Occipital lobe (tissue), 2 donors: ENCODE results near the gene TBC1D22A. TPM values are rescaled to one million over a fixed set of nuclear protein-coding genes. Genes with fewer than 3 reads are reported as not detected.
A peak's percentile ranks its signal among the peaks of the same experiment; 100 is the strongest.

ENCODE experiments used
- DNase-seq: peaks from one replicate; lab custom pipeline; 2025; lab: John Stamatoyannopoulos, UW
- total RNA-seq: library from RNA; depleted of rRNA; stranded (reverse); fragments of >200 nt; gene quantifications from one replicate; pipeline ENCODE4 v1.2.3, GENCODE V29; 2014

Gene TBC1D22A
- total RNA-seq, 1 donor from 2014 or later: 4.5 TPM

GRCh38 chr22:46737105-46737975, 25.1 kb upstream of the TBC1D22A start:
- no peak for DNase-seq

GRCh38 chr22:46737976-46738646, 24.3 kb upstream of the TBC1D22A start, which contains the start of gene CERK:
Gene CERK, minus strand, starts transcription at chr22:46738252. Its CDS starts 104 bp downstream, at chr22:46738148.
- DNase-seq: peak; percentile 50

- no peak for DNase-seq
Measured at GRCh38 chr22:46738647-46739093, 23.8 kb upstream of the TBC1D22A start.

GRCh38 chr22:46739094-46739870, 23.2 kb upstream of the TBC1D22A start:
- no peak for DNase-seq

- no peak for DNase-seq
Measured at GRCh38 chr22:46740910-46741780, 21.3 kb upstream of the TBC1D22A start.

GRCh38 chr22:46741974-46742519, 20.4 kb upstream of the TBC1D22A start:
- DNase-seq: no peak

- no peak for DNase-seq
Measured at GRCh38 chr22:46742576-46743221, 19.8 kb upstream of the TBC1D22A start.

- no peak for DNase-seq
Measured at GRCh38 chr22:46744581-46744980, 17.9 kb upstream of the TBC1D22A start.

GRCh38 chr22:46746192-46746591, 16.3 kb upstream of the TBC1D22A start:
- DNase-seq: no peak

GRCh38 chr22:46746620-46747019, 15.8 kb upstream of the TBC1D22A start:
- DNase-seq: no peak

- DNase-seq: no peak
Measured at GRCh38 chr22:46747646-46748045, 14.8 kb upstream of the TBC1D22A start.

GRCh38 chr22:46748206-46748907, 14.1 kb upstream of the TBC1D22A start:
- DNase-seq: no peak

- no peak for DNase-seq
Measured at GRCh38 chr22:46748908-46749675, 13.4 kb upstream of the TBC1D22A start.

- DNase-seq: no peak
Measured at GRCh38 chr22:46749682-46750529, 12.5 kb upstream of the TBC1D22A start.

GRCh38 chr22:46750530-46750800, 12.0 kb upstream of the TBC1D22A start:
- DNase-seq: no peak

- no peak for DNase-seq
Measured at GRCh38 chr22:46750863-46751443, 11.5 kb upstream of the TBC1D22A start.

- DNase-seq: no peak
Measured at GRCh38 chr22:46752286-46752987, 10.0 kb upstream of the TBC1D22A start.
